Central memory CD8-positive, alpha-beta T cell (primary cell): ENCODE data around the gene WRNIP1.

ENCODE experiments used
- ATAC-seq: fragments of 150-1000 bp; cut with Tn5 transposase; replicated peaks from 2 replicates; pipeline ENCODE4 v1.10.0; 2022; ENCODE audit warnings: mild to moderate bottlenecking, moderate FRiP score, moderate number of reproducible peaks; ENCODE audit not compliant: poor library complexity, severe bottlenecking; ENCODE audit errors: extremely low read depth
- DNase-seq, 2 donors: peaks; one replicate each; pipeline ENCODE4 v3.0.0; 2021; ENCODE audit warnings: low spot score in 2 of 2
- H3K27ac Mint-ChIP-seq: one replicate; pipeline ENCODE4 v1.8.0; 2022; ENCODE audit warnings: low read depth, mild to moderate bottlenecking, moderate library complexity, mixed read lengths
- H3K27me3 Mint-ChIP-seq: one replicate; pipeline ENCODE4 v1.8.0; 2022; ENCODE audit warnings: mixed read lengths
- H3K36me3 Mint-ChIP-seq: one replicate; pipeline ENCODE4 v1.8.0; 2022; ENCODE audit warnings: mild to moderate bottlenecking, moderate library complexity, mixed read lengths; ENCODE audit not compliant: insufficient read depth
- H3K4me1 Mint-ChIP-seq: one replicate; pipeline ENCODE4 v1.8.0; 2022; ENCODE audit warnings: mixed read lengths
- H3K4me3 Mint-ChIP-seq: one replicate; pipeline ENCODE4 v1.8.0; 2022; ENCODE audit warnings: mild to moderate bottlenecking, moderate library complexity, mixed read lengths
- H3K9me3 Mint-ChIP-seq: one replicate; pipeline ENCODE4 v1.8.0; 2022; ENCODE audit warnings: mixed read lengths

The WRNIP1 gene

GRCh38 chr6:2831392-2831791 is 66.2 kb downstream of the WRNIP1 start:
- no peak for ATAC-seq
- H3K27ac Mint-ChIP-seq, result no peak overlapping the region
- peaks cover 9% of the 10 kb centered on the region for H3K4me1 Mint-ChIP-seq
- no peak for DNase-seq
- no peaks in the 10 kb centered on the region for H3K9me3 Mint-ChIP-seq
- H3K36me3 Mint-ChIP-seq, result peaks cover 25% of the 10 kb centered on the region
- H3K27me3 Mint-ChIP-seq, result no peaks in the 10 kb centered on the region
- H3K4me3 Mint-ChIP-seq, result no peak overlapping the region

- no peaks in the 10 kb centered on the region for H3K27me3 Mint-ChIP-seq
- peaks cover 42% of the 10 kb centered on the region for H3K36me3 Mint-ChIP-seq
- H3K4me3 Mint-ChIP-seq, result no peak overlapping the region
- ATAC-seq, result no peak
- DNase-seq, result no peak
- no peak overlapping the region for H3K27ac Mint-ChIP-seq
- H3K4me1 Mint-ChIP-seq, result peaks cover 13% of the 10 kb centered on the region
- H3K9me3 Mint-ChIP-seq, result no peaks in the 10 kb centered on the region
Observed at GRCh38 chr6:2834262-2834661, 69.1 kb downstream of the WRNIP1 start.
